Osteoblast (primary cell): ENCODE results near the gene DFFB. TPM values are rescaled to one million over a fixed set of nuclear protein-coding genes. Genes with fewer than 3 reads are reported as not detected.

ENCODE experiments used
- DNase-seq: peaks from one replicate; pipeline ENCODE4 v3.0.0; 2011; ENCODE audit warnings: low spot score, mixed read lengths; ENCODE audit not compliant: insufficient read length; ENCODE audit errors: missing footprints
- H2AFZ ChIP-seq: 2 replicates; pipeline ENCODE4 v1.6.0; 2011; ENCODE audit warnings: mild to moderate bottlenecking, low read length
- H3K27ac ChIP-seq: 2 replicates; pipeline ENCODE4 v1.5.1; 2011; ENCODE audit warnings: mild to moderate bottlenecking, low read depth, low read length, moderate library complexity
- H3K27me3 ChIP-seq: 2 replicates; pipeline ENCODE4 v1.6.0; 2012; ENCODE audit warnings: mild to moderate bottlenecking, control low read depth, inconsistent platforms, low read length, moderate library complexity; ENCODE audit not compliant: insufficient read depth
- H3K36me3 ChIP-seq: 2 replicates; pipeline ENCODE4 v1.5.1; 2011; ENCODE audit warnings: mild to moderate bottlenecking, low read length, control low read depth, moderate library complexity; ENCODE audit not compliant: insufficient read depth
- H3K4me1 ChIP-seq: 2 replicates; pipeline ENCODE4 v1.5.1; 2011; ENCODE audit warnings: mild to moderate bottlenecking, low read length, control low read depth, moderate library complexity; ENCODE audit not compliant: insufficient read depth
- H3K4me2 ChIP-seq: 2 replicates; pipeline ENCODE4 v1.6.0; 2011; ENCODE audit warnings: mild to moderate bottlenecking, low read length; ENCODE audit not compliant: insufficient read depth
- H3K4me3 ChIP-seq: fragments of 200-600 bp; sonication (generic); 3 replicates; pipeline ENCODE4 v1.5.1; 2012; ENCODE audit warnings: mild to moderate bottlenecking, low read length, inconsistent platforms; ENCODE audit not compliant: insufficient read depth
- H3K79me2 ChIP-seq: 2 replicates; pipeline ENCODE4 v1.6.0; 2012; ENCODE audit warnings: mild to moderate bottlenecking, low read length, control low read depth, inconsistent platforms; ENCODE audit not compliant: insufficient read depth
- H3K9me3 ChIP-seq: 2 replicates; pipeline ENCODE4 v1.5.1; 2011; ENCODE audit warnings: low read depth, low read length, control low read depth
- H4K20me1 ChIP-seq: 2 replicates; pipeline ENCODE4 v1.6.0; 2012; ENCODE audit warnings: mild to moderate bottlenecking, low read length, control low read depth; ENCODE audit not compliant: insufficient read depth
- total RNA-seq: library from RNA; depleted of rRNA; stranded (reverse); fragments of >200 nt; gene quantifications from 2 replicates; pipeline ENCODE4 v1.2.3, GENCODE V29; 2012
- TF ChIP-seq, protein P1 (sequence below): IDR thresholded peaks from 2 replicates; pipeline ENCODE4 v1.5.1; 2011; ENCODE audit warnings: mild to moderate bottlenecking, low read depth, low read length, moderate library complexity; ENCODE audit errors: extremely low read depth

The DFFB gene
- total RNA-seq, 1 donor = 5.1 TPM

DNA sequence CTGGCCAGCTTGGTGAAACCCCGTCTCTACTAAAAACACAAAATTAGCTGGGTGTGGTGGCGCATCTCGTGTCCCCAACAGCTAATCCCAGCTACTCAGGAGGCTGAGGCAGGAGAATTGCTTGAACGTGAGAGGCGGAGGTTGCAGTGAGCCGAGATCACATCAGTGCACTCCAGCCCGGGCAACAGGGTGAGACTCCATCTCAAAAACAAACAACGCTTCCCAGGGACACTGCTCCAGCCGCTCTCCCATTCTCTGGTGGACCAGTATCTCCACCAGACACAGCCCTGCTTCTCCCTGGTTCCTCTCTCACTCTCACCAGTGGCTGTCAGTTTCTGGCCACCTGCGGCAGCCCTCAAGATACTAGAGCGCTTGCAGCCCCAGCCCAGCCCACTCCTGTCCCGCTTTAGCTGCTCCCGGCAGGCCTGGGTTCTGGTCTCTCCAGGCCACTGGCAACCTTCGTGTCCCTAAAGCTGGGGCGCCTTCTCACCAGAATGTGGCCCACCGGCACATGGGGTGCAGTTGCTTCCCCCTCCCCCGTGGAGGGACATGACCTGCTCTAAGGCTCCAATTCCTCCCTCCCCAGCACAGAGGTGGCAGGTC, 40.0 kb upstream of the DFFB start:
- Histone ChIP-seq H3K4me1 (no peaks in the 10 kb centered on the region), H3K79me2 (no peaks in the 10 kb centered on the region), H3K4me2 (no peak overlapping the region), H3K4me3 (no peak overlapping the region), H3K27ac (no peak overlapping the region), H4K20me1 (no peaks in the 10 kb centered on the region), H3K27me3 (no peaks in the 10 kb centered on the region), H3K36me3 (peaks cover 26% of the 10 kb centered on the region), H2AFZ (no peak overlapping the region), H3K9me3 (no peaks in the 10 kb centered on the region)
- TF ChIP-seq, protein P1, sequence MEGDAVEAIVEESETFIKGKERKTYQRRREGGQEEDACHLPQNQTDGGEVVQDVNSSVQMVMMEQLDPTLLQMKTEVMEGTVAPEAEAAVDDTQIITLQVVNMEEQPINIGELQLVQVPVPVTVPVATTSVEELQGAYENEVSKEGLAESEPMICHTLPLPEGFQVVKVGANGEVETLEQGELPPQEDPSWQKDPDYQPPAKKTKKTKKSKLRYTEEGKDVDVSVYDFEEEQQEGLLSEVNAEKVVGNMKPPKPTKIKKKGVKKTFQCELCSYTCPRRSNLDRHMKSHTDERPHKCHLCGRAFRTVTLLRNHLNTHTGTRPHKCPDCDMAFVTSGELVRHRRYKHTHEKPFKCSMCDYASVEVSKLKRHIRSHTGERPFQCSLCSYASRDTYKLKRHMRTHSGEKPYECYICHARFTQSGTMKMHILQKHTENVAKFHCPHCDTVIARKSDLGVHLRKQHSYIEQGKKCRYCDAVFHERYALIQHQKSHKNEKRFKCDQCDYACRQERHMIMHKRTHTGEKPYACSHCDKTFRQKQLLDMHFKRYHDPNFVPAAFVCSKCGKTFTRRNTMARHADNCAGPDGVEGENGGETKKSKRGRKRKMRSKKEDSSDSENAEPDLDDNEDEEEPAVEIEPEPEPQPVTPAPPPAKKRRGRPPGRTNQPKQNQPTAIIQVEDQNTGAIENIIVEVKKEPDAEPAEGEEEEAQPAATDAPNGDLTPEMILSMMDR = no peak
- DNase-seq = peak; percentile 48

DNA sequence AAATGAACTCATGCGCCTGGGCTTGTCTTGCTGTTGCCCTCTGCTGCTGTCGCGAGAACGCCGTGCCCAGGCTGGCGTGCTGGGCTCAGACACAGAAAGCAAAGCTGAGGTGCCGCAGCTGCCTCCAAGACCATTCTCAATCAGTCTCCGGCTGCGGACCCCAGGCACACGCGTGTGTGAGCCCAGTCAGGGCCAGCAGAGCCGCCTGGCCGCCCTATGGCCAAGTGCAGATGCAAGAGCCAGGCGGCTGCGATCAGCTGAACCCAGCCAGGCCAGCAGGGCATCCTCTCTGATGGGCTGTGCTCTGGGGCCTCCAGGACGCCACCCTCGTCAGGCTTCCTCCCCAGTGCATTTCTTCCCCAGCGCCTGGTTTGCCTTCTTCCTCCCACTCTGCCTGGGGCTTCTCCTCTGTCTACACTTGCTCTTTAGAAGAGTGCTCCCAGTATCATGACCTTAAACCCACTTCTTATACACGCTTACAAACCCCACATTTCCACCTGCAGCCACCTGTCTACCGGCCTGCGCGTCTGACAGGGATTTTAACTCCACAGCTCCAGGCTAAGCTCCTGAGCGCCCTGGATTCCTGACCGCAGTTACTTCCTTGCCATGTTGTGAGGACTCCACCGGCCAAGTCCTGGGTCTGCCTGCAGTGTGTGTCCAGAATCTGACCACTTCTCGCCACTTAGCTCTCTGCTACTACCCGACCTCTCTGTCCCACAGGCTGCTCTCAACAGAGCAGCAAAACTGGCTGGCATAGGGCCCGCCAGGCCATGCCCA, 39.3 kb upstream of the DFFB start:
- Histone ChIP-seq H3K4me1 (no peaks in the 10 kb centered on the region), H3K4me2 (no peak overlapping the region), H3K79me2 (no peaks in the 10 kb centered on the region), H2AFZ (no peak overlapping the region), H3K9me3 (no peaks in the 10 kb centered on the region), H4K20me1 (no peaks in the 10 kb centered on the region), H3K36me3 (peaks cover 30% of the 10 kb centered on the region), H3K4me3 (no peak overlapping the region), H3K27ac (no peak overlapping the region), H3K27me3 (no peaks in the 10 kb centered on the region)
- peak; percentile 54 for DNase-seq
- TF ChIP-seq, protein P1 = no peak

DNA sequence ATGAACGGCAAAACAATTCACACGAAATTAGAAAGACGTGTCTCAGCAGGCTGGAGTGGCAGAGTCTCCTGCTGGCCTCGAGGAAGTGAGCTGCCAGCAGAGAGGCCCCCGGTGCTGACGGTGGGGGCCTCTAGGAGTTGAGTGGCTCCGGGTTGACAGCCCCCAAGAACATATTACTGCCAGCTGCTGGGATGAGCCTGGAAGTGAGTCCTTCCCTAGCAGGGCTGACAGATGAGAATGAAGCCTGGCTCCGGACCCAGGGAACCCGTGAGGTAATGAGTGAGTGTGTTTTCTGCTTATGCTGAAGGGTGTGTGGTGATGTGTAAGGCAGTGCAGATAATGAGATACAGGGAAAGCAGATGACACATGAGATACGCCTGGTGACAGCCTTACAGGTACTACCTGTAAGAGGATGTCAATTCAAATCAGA, 37.5 kb upstream of the DFFB start:
- H3K36me3 ChIP-seq = peaks cover 23% of the 10 kb centered on the region
- no peak overlapping the region for H2AFZ ChIP-seq
- H3K4me2 ChIP-seq = no peak overlapping the region
- H3K9me3 ChIP-seq = no peaks in the 10 kb centered on the region
- H3K4me3 ChIP-seq = no peak overlapping the region
- TF ChIP-seq, protein P1 = no peak
- H4K20me1 ChIP-seq = no peaks in the 10 kb centered on the region
- DNase-seq = no peak
- H3K79me2 ChIP-seq = no peaks in the 10 kb centered on the region
- no peak overlapping the region for H3K27ac ChIP-seq
- no peaks in the 10 kb centered on the region for H3K4me1 ChIP-seq
- no peaks in the 10 kb centered on the region for H3K27me3 ChIP-seq

DNA sequence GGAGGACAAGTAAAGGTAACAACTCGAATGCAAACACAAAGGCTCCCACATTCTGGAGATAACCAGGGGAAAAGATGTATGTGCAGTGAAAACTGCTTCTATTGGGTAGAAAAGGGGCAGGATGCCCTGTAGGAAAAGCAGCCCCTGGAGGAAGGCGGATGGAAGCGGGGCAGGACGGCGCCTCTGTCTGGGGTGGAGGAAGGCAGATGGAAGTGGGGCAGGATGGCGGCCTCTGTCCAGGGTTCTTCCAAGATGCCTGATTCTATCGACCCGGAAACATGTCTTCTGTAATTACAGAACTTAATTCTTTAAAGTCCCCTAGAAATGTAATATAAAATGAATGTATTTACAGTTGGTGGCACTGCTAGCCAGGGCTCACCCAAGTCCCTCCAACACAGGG, 37.0 kb upstream of the DFFB start:
- Histone ChIP-seq H3K36me3 (peaks cover 24% of the 10 kb centered on the region), H3K27ac (no peak overlapping the region), H3K4me1 (no peaks in the 10 kb centered on the region), H3K27me3 (no peaks in the 10 kb centered on the region), H3K79me2 (no peaks in the 10 kb centered on the region), H2AFZ (no peak overlapping the region), H3K4me3 (no peak overlapping the region), H3K4me2 (no peak overlapping the region), H4K20me1 (no peaks in the 10 kb centered on the region), H3K9me3 (no peaks in the 10 kb centered on the region)
- TF ChIP-seq, protein P1 = no peak
- no peak for DNase-seq
